ENCODE data around the gene SAP30L.

DNA sequence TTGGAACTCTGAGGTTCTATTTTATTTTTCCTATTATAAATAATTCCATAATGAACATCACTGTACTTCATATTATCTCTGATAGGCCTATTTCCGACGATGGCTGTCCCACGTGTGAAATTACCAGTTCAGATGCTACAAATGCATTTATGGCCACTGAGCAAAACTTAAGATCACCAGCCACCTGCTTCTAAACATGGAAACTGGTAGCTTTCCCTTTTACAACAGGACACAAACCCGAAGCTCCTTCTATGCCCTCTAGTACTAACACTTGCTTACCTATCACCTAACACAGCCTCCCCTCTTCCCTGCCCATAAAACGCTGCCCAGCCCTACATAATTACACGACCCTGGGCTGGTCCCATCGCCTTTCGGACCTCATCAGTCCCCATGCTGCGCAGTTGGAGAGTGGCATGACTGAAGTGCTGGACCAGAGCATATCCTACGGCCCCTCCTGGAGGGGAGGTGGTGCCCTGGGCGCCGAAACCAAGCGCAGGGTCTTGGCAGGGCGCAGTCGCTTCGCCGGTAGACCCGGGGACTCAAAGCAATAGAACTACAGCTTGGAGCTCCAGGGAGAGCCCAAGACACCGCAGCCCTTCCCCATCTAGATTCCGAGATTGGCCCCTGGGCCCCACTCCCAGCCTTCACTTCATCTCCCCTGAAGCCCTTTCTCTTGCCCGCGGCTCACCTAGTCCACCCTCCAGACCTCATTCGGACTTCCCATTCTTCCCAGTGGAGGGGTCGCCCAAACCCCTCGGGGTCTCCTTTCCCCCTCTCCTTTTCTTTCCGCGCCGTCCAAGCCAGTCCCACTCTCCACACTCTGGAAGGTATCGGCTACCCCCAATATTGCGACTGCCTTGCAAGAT, 1.0 kb upstream of the SAP30L start:
- no peak for TF ChIP-seq CTCF (IDR thresholded peaks at IDR 0.05)
- TF ChIP-seq POLR2AphosphoS5 (IDR thresholded peaks at IDR 0.05) = no peak

Measured in breast epithelium (tissue), 3 donors.